WTC11 (cell line): ENCODE measurements around the gene SEMA5B.

Experiments
- CBFB ChIP-seq: sonication (generic); formaldehyde crosslinking; IDR thresholded peaks from 2 replicates; pipeline ENCODE4 v1.8.1; 2022; ENCODE audit warnings: mild to moderate bottlenecking, low read depth, missing genetic modification reagents
- JAZF1 ChIP-seq: fragments of 250-450 bp; sonication (Bioruptor Pico); IDR thresholded peaks from 2 replicates; pipeline ENCODE4 v1.9.0; 2021; ENCODE audit warnings: moderate library complexity, mild to moderate bottlenecking, inconsistent platforms
- JUN ChIP-seq: sonication (generic); formaldehyde crosslinking; IDR thresholded peaks from 2 replicates; pipeline ENCODE4 v1.8.0; 2023; ENCODE audit warnings: mild to moderate bottlenecking, missing genetic modification reagents
- MXD4 ChIP-seq: fragments of 250-450 bp; sonication (Bioruptor Pico); IDR thresholded peaks from 2 replicates; pipeline ENCODE4 v1.8.0; 2021; ENCODE audit warnings: mild to moderate bottlenecking, moderate library complexity, borderline replicate concordance
- NFYB ChIP-seq: sonication (generic); formaldehyde crosslinking; conservative IDR thresholded peaks from 2 replicates; pipeline ENCODE4 v1.8.0; 2022; ENCODE audit warnings: low read depth, missing genetic modification reagents
- ZBTB21 ChIP-seq: sonication (generic); formaldehyde crosslinking; IDR thresholded peaks from 2 replicates; pipeline ENCODE4 v1.8.1; 2023; ENCODE audit warnings: mild to moderate bottlenecking, missing genetic modification reagents, borderline replicate concordance
- ZNF121 ChIP-seq: sonication (generic); formaldehyde crosslinking; IDR thresholded peaks from 2 replicates; pipeline ENCODE4 v1.8.0; 2023; ENCODE audit warnings: missing genetic modification reagents
- ZNF416 ChIP-seq: fragments of 250-450 bp; sonication (Bioruptor Pico); IDR thresholded peaks from 2 replicates; pipeline ENCODE4 v1.9.0; 2021; ENCODE audit warnings: mild to moderate bottlenecking, inconsistent platforms
- TF ChIP-seq, protein P1 (sequence below): fragments of 200-600 bp; IDR thresholded peaks from 2 replicates; pipeline ENCODE4 v1.8.0; 2022; ENCODE audit warnings: antibody characterized with exemption
- TF ChIP-seq, protein P2 (sequence below): fragments of 250-450 bp; sonication (Bioruptor Pico); IDR thresholded peaks from 2 replicates; pipeline ENCODE4 v1.9.0; 2021; ENCODE audit warnings: mild to moderate bottlenecking
- TF ChIP-seq, protein P3 (sequence below): fragments of 250-450 bp; sonication (Bioruptor Pico); IDR thresholded peaks from 2 replicates; pipeline ENCODE4 v1.9.0; 2021; ENCODE audit warnings: mild to moderate bottlenecking

DNA sequence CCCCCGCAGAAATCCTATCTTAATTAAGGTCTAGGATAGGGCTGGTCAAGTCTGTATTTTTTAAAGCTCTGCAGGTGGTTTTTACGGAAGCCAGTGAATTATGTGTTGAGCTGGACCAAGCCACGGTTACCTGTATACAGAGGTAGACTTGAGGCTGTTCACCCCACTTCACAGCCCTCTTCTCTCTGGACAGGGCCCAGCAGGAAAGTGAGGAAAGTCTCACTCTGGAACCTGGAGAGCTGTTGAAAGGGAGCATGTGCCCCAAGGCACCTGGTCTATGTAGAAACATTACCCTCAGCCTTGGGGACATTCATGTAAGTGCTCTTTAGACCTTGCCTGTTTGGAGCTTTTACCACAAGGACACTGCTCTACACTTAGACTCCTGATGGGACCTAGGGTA is 6.9 kb downstream of the SEMA5B start:
- TF ChIP-seq, protein P1, sequence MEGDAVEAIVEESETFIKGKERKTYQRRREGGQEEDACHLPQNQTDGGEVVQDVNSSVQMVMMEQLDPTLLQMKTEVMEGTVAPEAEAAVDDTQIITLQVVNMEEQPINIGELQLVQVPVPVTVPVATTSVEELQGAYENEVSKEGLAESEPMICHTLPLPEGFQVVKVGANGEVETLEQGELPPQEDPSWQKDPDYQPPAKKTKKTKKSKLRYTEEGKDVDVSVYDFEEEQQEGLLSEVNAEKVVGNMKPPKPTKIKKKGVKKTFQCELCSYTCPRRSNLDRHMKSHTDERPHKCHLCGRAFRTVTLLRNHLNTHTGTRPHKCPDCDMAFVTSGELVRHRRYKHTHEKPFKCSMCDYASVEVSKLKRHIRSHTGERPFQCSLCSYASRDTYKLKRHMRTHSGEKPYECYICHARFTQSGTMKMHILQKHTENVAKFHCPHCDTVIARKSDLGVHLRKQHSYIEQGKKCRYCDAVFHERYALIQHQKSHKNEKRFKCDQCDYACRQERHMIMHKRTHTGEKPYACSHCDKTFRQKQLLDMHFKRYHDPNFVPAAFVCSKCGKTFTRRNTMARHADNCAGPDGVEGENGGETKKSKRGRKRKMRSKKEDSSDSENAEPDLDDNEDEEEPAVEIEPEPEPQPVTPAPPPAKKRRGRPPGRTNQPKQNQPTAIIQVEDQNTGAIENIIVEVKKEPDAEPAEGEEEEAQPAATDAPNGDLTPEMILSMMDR: no peak
- TF ChIP-seq ZNF121 (CRISPR knock-in tag) (no peak), ZNF416 (CRISPR knock-in tag) (no peak), JAZF1 (CRISPR knock-in tag) (no peak), CBFB (CRISPR knock-in tag) (no peak), NFYB (CRISPR knock-in tag) (no peak), ZBTB21 (no peak), MXD4 (CRISPR knock-in tag) (no peak), JUN (CRISPR knock-in tag) (no peak)
- TF ChIP-seq, protein P2, sequence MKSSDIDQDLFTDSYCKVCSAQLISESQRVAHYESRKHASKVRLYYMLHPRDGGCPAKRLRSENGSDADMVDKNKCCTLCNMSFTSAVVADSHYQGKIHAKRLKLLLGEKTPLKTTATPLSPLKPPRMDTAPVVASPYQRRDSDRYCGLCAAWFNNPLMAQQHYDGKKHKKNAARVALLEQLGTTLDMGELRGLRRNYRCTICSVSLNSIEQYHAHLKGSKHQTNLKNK: no peak
- TF ChIP-seq, protein P3, sequence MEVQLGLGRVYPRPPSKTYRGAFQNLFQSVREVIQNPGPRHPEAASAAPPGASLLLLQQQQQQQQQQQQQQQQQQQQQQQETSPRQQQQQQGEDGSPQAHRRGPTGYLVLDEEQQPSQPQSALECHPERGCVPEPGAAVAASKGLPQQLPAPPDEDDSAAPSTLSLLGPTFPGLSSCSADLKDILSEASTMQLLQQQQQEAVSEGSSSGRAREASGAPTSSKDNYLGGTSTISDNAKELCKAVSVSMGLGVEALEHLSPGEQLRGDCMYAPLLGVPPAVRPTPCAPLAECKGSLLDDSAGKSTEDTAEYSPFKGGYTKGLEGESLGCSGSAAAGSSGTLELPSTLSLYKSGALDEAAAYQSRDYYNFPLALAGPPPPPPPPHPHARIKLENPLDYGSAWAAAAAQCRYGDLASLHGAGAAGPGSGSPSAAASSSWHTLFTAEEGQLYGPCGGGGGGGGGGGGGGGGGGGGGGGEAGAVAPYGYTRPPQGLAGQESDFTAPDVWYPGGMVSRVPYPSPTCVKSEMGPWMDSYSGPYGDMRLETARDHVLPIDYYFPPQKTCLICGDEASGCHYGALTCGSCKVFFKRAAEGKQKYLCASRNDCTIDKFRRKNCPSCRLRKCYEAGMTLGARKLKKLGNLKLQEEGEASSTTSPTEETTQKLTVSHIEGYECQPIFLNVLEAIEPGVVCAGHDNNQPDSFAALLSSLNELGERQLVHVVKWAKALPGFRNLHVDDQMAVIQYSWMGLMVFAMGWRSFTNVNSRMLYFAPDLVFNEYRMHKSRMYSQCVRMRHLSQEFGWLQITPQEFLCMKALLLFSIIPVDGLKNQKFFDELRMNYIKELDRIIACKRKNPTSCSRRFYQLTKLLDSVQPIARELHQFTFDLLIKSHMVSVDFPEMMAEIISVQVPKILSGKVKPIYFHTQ (CRISPR knock-in tag): no peak
